K562 (cell line): Measurements from ENCODE around the gene ADGRB3. TPM values are rescaled to one million over a fixed set of nuclear protein-coding genes. Genes with fewer than 3 reads are reported as not detected.

Experiments
- CHD7 ChIP-seq: fragments of 200-600 bp; sonication (generic); IDR thresholded peaks from one replicate; pipeline ENCODE4 v1.6.1; 2012; ENCODE audit warnings: mild to moderate bottlenecking, low read depth, low read length, inconsistent platforms
- GABPA ChIP-seq: fragments of 200-800 bp; sonication (Bioruptor generic); conservative IDR thresholded peaks from 2 replicates; pipeline ENCODE4 v1.6.1; 2016; ENCODE audit warnings: low read depth, missing genetic modification characterization, missing compliant biosample characterization
- MBD1 ChIP-seq: fragments of 250-450 bp; sonication (Bioruptor Pico); IDR thresholded peaks from 2 replicates; pipeline ENCODE4 v1.8.0; 2022; ENCODE audit warnings: inconsistent platforms
- ZBTB34 ChIP-seq: fragments of 250-450 bp; sonication (Bioruptor Pico); IDR thresholded peaks from 2 replicates; pipeline ENCODE4 v1.8.0; 2021; ENCODE audit warnings: mild to moderate bottlenecking, moderate library complexity
- ZNF146 ChIP-seq: IDR thresholded peaks from one replicate; pipeline ENCODE4 v1.6.1; 2018; ENCODE audit warnings: missing compliant biosample characterization; ENCODE audit not compliant: unreplicated experiment
- polyA plus RNA-seq, 8 experiments: library from polyadenylated mRNA; depleted of rRNA in 4 of 8; stranded (reverse) in 5 of 8; unstranded in 3 of 8; fragments of >200 nt; fragmentation: Nextera tagmentation in 2 of 8; fragmentation: Illumina TruSeq in 1 of 8; extraction: Ambion mirVana in 2 of 8; extraction: Trizol in 1 of 8; gene quantifications; 2 replicates each; pipeline versions ENCODE4 v1.2.1 to v1.2.3, GENCODE V29; 2011 to 2014; ENCODE audit warnings: inconsistent platforms in 1 of 8, missing spikeins in 1 of 8
- total RNA-seq, 7 experiments: library from RNA; depleted of rRNA in 6 of 7; stranded (reverse); fragments of >200 nt in 6 of 7; fragmentation: Illumina TruSeq in 2 of 7; extraction: Trizol in 2 of 7; gene quantifications; 2 replicates each; pipeline versions ENCODE4 v1.2.1 to v1.2.3, GENCODE V29; 2011 to 2021; ENCODE audit warnings: low replicate concordance in 1 of 7

ADGRB3 gene
- total and polyA plus RNA-seq, 9 of the 15 experiments (the other 6 are each of a cell fraction or from before 2014, with no cell fraction given), result 0.90 to 7.8 (median 2.4) TPM

- TF ChIP-seq MBD1, result no peak
- no peak for TF ChIP-seq CHD7
- no peak for TF ChIP-seq ZBTB34
- TF ChIP-seq ZNF146, result no peak
- no peak for TF ChIP-seq GABPA (tag)
These were observed 471.4 kb downstream of the ADGRB3 start (continued) for GRCh38 chr6:69106511-69106910.
